Choroid plexus epithelial cell (primary cell): Measurements from ENCODE around the gene AGFG1.
A peak's percentile ranks its signal among the peaks of the same experiment; 100 is the strongest.
"Not testable (repeated sequence)": the region's sequence is repeated elsewhere in the genome, so short reads cannot be mapped to it uniquely, and the experiment has no call there.

Source experiments
- DNase-seq: peaks from one replicate; pipeline ENCODE4 v3.0.0-alpha.2; 2010; ENCODE audit warnings: low read depth
- H3K4me3 ChIP-seq: 2 replicates; pipeline ENCODE4 v1.5.1; 2011; ENCODE audit warnings: low read depth, mild to moderate bottlenecking, control low read depth, low read length, moderate library complexity
- CTCF ChIP-seq: conservative IDR thresholded peaks from 2 replicates; pipeline ENCODE4 v1.5.1; 2011; ENCODE audit warnings: low read depth, mild to moderate bottlenecking, control low read depth, inconsistent platforms, low read length, moderate library complexity

The AGFG1 gene

GRCh38 chr2:227513113-227513512 is 41.2 kb downstream of the AGFG1 start:
- DNase-seq, result peak; percentile 22
- TF ChIP-seq CTCF, result no peak
- H3K4me3 ChIP-seq, result no peak overlapping the region

- TF ChIP-seq CTCF, result no peak
- DNase-seq, result no peak
- no peak overlapping the region for H3K4me3 ChIP-seq
These were observed 43.8 kb downstream of the AGFG1 start for GRCh38 chr2:227515742-227516141.

- no peak for TF ChIP-seq CTCF
- no peak overlapping the region for H3K4me3 ChIP-seq
- no peak for DNase-seq
These were observed 45.8 kb downstream of the AGFG1 start for GRCh38 chr2:227517724-227518123.

- DNase-seq, result peak; percentile 76
- not testable (repeated sequence) for H3K4me3 ChIP-seq
These were observed 46.4 kb downstream of the AGFG1 start for GRCh38 chr2:227518278-227518865.

- not testable (repeated sequence) for DNase-seq, H3K4me3 ChIP-seq
These were observed 49.2 kb downstream of the AGFG1 start for GRCh38 chr2:227521178-227521577.

GRCh38 chr2:227524665-227525064 is 52.7 kb downstream of the AGFG1 start:
- no peak for DNase-seq
- no peak overlapping the region for H3K4me3 ChIP-seq
- TF ChIP-seq CTCF, result no peak

- TF ChIP-seq CTCF, result no peak
- no peak overlapping the region for H3K4me3 ChIP-seq
- DNase-seq, result no peak
These were observed 55.4 kb downstream of the AGFG1 start for GRCh38 chr2:227527351-227527750.

- DNase-seq, result no peak
- no peak overlapping the region for H3K4me3 ChIP-seq
- TF ChIP-seq CTCF, result no peak
These were observed 56.8 kb downstream of the AGFG1 start for GRCh38 chr2:227528803-227529202.
